Subcutaneous abdominal adipose tissue (tissue), 5 donors: ENCODE measurements around the gene ITSN1.

Experiments used
- H3K27ac ChIP-seq: one replicate; pipeline ENCODE4 v1.7.0; 2013; ENCODE audit warnings: low read depth, mild to moderate bottlenecking, inconsistent platforms, low read length, moderate library complexity
- H3K27me3 ChIP-seq, 5 donors: one replicate each; pipeline ENCODE4 v1.7.0; 2013; ENCODE audit warnings: low read length in 5 of 5, inconsistent platforms in 1 of 5; ENCODE audit not compliant: control insufficient read depth in 5 of 5, insufficient read depth in 4 of 5
- H3K36me3 ChIP-seq, 5 donors: one replicate each; pipeline ENCODE4 v1.7.0; 2013; ENCODE audit warnings: low read length in 5 of 5; ENCODE audit not compliant: control insufficient read depth in 5 of 5, insufficient read depth in 5 of 5
- H3K4me1 ChIP-seq, 5 donors: one replicate each; pipeline ENCODE4 v1.7.0; 2013; ENCODE audit warnings: low read length in 5 of 5, mild to moderate bottlenecking in 3 of 5, moderate library complexity in 1 of 5; ENCODE audit not compliant: control insufficient read depth in 5 of 5, insufficient read depth in 5 of 5
- H3K4me3 ChIP-seq, 5 donors: one replicate each; pipeline ENCODE4 v1.7.0; 2013; ENCODE audit warnings: low read length in 5 of 5, low read depth in 1 of 5
- H3K9ac ChIP-seq, 5 donors: one replicate each; pipeline ENCODE4 v1.7.0; 2013; ENCODE audit warnings: low read length in 5 of 5, mild to moderate bottlenecking in 4 of 5, moderate library complexity in 3 of 5
- H3K9me3 ChIP-seq, 5 donors: one replicate each; pipeline ENCODE4 v1.7.0; 2013; ENCODE audit warnings: low read length in 5 of 5; ENCODE audit not compliant: control insufficient read depth in 5 of 5
- donor health status: healthy.
- donor health status: healthy.
- donor health status: healthy.
- donor health status: healthy.
- donor health status: healthy.

The ITSN1 gene

DNA sequence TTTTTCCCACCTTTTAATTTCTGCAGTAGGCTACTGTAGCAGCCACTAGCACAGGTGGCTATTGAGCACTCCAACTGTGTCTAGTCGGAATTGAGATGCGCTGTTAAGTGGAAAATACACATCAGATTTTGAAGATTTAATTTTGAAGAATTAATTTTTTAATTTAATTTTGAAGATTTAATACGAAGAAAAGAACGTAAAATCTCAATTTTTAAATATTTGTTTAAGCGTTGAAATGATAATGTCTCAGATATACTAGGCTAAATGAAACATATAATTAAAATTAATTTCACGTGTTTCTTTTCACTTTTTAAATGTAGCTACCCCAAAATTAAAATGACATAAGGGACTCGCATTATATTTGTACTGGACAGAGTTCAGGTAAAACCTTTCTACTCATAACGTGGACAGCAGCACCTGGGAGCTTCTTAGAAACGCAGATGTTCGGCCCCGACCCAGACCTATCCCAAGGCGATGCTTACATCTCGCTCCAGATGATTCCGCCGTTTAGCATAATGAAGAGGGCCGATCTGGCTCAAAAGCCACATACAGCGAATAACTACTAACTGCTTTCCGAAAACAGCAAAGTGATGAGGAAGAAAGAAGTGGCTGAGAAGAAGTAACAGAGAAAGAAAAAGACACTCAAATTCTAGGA, 1.5 kb upstream of the ITSN1 start:
- Histone ChIP-seq H3K9ac (peak overlapping the region; percentile 43 to 86 (median 84)), H3K27ac (peak overlapping the region; percentile 90), H3K9me3 (no peaks in the 10 kb centered on the region), H3K4me1 (peaks cover 4 to 37% (median 30%) of the 10 kb centered on the region in 5 donors), H3K4me3 (peak overlapping the region; percentile 85 to 94 (median 87)), H3K27me3 (no peaks in the 10 kb centered on the region), H3K36me3 (no peaks in the 10 kb centered on the region)

DNA sequence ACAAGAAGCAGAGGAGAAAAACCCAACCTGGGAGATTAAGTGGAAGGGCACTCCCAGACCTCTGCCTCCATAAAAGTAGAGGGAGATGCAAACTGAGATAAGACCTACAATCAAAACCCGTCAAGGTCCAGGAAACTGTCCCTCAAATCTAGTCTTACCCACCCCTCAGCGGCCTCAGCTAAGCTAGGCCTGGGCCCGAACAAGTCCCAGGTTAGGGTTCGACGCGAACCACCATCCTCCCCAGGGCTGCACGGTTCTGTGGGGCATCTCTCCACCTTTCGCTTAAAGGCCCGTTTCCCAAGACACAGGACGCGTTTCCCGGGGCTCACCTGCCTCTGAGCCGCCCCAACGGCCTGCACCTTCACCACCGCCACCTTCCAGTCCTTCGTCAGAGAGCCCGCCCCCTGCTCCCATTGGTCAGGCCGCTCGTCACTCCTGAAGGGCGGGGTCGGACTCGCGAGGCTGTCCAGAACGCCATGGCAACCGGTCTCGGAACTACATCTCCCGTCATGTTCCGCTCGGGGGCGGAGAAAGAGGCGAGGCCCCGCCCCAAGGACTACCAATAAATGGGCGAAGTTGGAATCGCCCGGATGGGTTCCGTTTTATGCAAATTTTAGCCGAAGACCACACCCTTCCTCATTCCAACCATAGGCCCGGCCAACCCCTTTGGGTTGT, 812 bp upstream of the ITSN1 start, which contains the start of gene CRYZL1:
CRYZL1 (minus strand) TSS at position 390 of the 675 bp plus-strand sequence. CDS start 10,190 bp downstream, outside the sequence.
- Histone ChIP-seq H3K9ac (peak within 1 kb of the TSS; percentile 43 to 87 (median 84)), H3K36me3 (no peaks in the 10 kb centered on the region), H3K27me3 (no peaks in the 10 kb centered on the region), H3K27ac (peak within 1 kb of the TSS; percentile 90), H3K4me1 (peaks cover 5 to 44% (median 36%) of the 10 kb centered on the region in 5 donors), H3K4me3 (peak within 1 kb of the TSS; percentile 87 to 95 (median 94)), H3K9me3 (no peaks in the 10 kb centered on the region)

DNA sequence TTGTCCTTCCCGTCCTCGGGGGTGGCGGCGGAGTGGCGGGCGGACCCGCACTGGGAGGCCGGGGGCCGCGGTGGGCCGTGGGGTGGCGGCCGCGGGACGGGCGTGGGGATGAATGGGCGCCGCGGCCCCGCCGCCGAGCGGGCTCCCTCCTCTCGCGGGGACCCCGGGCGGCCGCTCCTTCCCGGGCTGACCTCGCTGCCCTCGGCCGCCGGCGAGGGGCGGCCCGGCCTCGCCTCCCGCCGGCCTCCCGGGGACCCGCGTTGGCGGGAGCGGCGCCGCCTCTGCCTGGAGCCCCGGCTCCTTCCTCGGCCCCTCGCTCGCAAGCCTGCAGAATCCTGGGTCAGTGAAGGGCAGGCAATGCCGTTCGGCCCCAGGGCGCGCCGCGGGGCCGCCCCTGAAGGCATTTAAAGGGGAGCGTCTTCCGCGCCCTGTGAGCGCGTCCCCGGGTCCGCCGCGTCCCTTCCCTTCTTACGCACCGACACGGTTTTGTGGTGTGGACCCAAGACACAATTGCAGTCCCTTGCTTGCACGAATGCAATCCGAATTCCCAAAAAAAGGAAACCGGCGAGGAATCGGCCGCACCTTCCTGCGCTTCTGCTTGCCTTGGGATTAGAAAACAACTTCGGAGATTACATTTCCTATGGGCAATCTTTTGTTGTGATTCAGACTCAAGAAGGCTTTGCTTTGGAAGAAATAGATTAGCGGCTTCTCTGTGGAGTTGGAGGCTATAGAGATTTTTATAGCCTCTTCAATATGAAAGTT, 776 bp downstream of the ITSN1 start:
- H3K4me3 ChIP-seq, result peak overlapping the region; percentile 87 to 94 (median 94)
- no peaks in the 10 kb centered on the region for H3K27me3 ChIP-seq
- no peaks in the 10 kb centered on the region for H3K36me3 ChIP-seq
- no peaks in the 10 kb centered on the region for H3K9me3 ChIP-seq
- H3K27ac ChIP-seq, result peak overlapping the region; percentile 82
- peaks cover 5 to 56% (median 51%) of the 10 kb centered on the region in 5 donors for H3K4me1 ChIP-seq
- H3K9ac ChIP-seq, result peak overlapping the region; percentile 40 to 93 (median 84)

DNA sequence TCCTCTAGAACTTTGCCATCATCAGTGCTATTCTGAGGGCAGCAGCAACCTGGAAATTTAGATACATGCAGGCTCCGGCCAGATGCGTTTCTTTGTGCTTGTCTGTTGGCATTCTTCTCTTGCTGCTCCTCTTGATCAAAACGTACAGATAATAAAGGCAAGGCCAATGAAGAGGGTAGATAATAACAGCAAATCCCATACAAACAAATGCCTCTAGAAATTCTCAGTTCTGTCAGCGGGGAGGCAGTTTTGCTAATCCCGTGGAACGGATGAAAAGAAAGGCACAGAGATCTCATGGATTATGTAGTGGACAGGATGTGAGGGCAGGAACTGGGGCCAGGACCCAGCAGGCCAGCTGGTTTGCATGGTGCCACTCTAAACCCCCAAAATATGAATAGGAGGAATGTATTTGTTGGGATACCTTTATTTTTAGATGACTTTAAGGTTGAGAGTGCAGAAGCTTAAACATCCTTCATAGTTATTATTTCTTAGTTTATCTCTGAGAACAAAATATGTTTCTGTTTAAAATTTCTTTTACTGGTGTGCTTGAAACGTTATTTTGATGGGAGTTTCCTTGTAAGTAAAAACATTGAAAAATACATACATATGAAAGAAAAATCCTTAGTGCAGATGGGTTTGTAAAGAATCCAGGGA, 1.5 kb downstream of the ITSN1 start:
- H3K36me3 ChIP-seq, result no peaks in the 10 kb centered on the region
- no peaks in the 10 kb centered on the region for H3K9me3 ChIP-seq
- peaks cover 5 to 62% (median 58%) of the 10 kb centered on the region in 5 donors for H3K4me1 ChIP-seq
- no peaks in the 10 kb centered on the region for H3K27me3 ChIP-seq
- H3K27ac ChIP-seq, result peak overlapping the region; percentile 82
- peak overlapping the region; percentile 87 to 94 (median 94) for H3K4me3 ChIP-seq
- H3K9ac ChIP-seq, result peak overlapping the region; percentile 40 to 93 (median 84)

DNA sequence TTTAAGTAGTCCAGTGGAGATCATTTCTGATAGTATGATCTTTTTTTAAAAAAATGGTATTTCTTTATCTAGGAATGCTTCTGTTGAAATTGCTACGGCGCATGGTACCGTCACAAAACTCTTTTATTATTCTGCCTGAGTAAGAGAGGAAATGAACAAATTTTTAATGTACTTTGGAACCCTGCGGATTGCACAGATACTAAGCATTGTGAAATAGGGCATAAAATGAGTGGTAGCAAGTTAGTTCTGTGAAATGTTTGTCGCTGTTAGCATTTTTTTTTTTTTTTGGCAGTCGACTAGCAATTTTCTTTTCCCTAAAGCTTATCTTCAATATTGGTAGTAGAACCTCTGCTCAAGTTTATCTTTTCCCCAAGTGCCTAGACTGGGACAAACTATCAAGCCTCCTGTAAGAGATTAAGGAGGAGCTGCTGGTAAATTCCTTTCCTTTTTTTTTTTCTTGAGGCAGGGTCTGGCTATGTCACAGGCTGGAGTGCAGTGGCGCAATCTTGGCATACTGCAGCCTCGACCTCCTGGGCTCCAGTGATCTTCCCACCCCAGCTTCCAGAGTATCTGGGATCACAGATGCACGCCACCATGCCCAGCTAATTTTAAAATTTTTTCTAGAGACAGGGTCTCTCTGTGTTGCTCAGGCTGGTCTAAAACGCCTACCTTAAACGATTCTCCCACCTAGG, 2.2 kb downstream of the ITSN1 start:
- peaks cover 5 to 69% (median 64%) of the 10 kb centered on the region in 5 donors for H3K4me1 ChIP-seq
- H3K4me3 ChIP-seq, result peak overlapping the region; percentile 87 to 94 (median 94)
- H3K36me3 ChIP-seq, result no peaks in the 10 kb centered on the region
- H3K27ac ChIP-seq, result peak overlapping the region; percentile 82
- H3K9me3 ChIP-seq, result no peaks in the 10 kb centered on the region
- H3K9ac ChIP-seq, result peak overlapping the region in 4 of 5 donors; percentile 75 to 93 (median 86)
- no peaks in the 10 kb centered on the region for H3K27me3 ChIP-seq

DNA sequence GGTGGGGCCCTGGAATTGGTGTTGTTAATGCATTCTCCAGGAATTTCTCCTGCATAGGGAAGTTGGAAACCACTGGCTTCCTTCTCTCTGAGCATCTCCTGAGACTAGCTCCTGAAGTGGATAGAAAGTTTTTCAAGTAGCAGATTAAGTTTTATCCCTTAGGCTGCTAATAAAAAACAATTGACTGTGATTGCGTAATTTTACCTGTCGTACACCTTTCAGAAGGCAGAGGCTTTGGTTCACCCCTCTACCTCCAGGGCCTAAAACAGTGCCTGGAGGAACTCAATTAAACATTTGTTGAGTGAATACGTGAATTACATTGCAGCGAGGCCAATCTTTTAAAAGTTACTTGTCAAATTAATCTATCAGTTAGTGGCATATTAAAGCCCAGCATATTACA, 3.4 kb downstream of the ITSN1 start:
- no peaks in the 10 kb centered on the region for H3K27me3 ChIP-seq
- peak overlapping the region; percentile 82 for H3K27ac ChIP-seq
- H3K4me1 ChIP-seq, result peaks cover 5 to 75% (median 69%) of the 10 kb centered on the region in 5 donors
- H3K4me3 ChIP-seq, result peak overlapping the region in 2 of 5 donors; percentile 87 to 94
- H3K9ac ChIP-seq, result peak overlapping the region in 1 of 5 donors; percentile 28
- no peaks in the 10 kb centered on the region for H3K36me3 ChIP-seq
- H3K9me3 ChIP-seq, result no peaks in the 10 kb centered on the region

DNA sequence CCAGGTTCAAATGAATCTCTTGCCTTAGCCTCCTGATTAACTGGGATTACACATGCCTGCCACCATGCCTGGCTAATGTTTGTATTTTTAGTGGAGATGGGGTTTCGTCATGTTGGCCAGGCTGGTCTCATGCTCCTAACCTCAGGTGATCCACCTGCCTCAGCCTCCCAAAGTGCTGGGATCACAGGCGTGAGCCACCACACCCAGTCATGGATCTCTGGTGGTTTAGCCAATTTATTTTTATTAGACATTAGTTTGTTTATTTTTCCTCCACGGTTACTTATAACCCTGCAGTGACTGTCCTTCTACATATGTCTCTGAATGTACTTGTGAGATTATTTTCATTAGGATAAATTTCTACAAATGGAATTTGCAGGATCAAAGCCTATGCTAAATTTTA, 5.3 kb downstream of the ITSN1 start:
- Histone ChIP-seq H3K4me1 (peaks cover 2 to 80% (median 76%) of the 10 kb centered on the region in 5 donors), H3K9ac (no peak overlapping the region), H3K4me3 (no peak overlapping the region)

DNA sequence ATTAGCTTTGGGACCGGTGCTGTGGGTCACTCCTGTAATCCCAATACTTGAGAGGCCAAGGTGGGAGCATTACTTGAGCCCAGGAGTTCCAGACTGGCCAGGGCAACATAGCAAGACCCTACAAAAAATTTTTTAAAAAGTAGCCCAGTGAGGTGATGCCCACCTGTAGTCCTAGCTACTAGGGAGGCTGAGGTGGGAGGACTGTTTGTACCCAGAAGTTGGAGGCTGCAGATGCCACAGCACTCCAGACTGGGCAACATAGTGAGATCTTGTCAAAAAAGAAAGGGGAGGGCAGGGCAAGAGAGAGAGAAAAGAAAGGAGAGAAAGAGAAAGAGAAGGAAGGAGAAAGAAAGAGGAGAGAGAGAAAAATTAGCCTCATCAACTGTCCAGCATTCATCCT, 6.3 kb downstream of the ITSN1 start:
- H3K27ac ChIP-seq, result no peak overlapping the region
- no peaks in the 10 kb centered on the region for H3K36me3 ChIP-seq
- no peaks in the 10 kb centered on the region for H3K27me3 ChIP-seq
- H3K4me1 ChIP-seq, result peaks cover 2 to 78% (median 72%) of the 10 kb centered on the region in 5 donors
- no peaks in the 10 kb centered on the region for H3K9me3 ChIP-seq
- no peak overlapping the region for H3K9ac ChIP-seq
- H3K4me3 ChIP-seq, result no peak overlapping the region

More for the DNA sequence above, 5.3 kb downstream of the ITSN1 start:
- H3K27me3 ChIP-seq, result no peaks in the 10 kb centered on the region
- no peaks in the 10 kb centered on the region for H3K9me3 ChIP-seq
- H3K27ac ChIP-seq, result peak overlapping the region; percentile 32
- H3K36me3 ChIP-seq, result no peaks in the 10 kb centered on the region

DNA sequence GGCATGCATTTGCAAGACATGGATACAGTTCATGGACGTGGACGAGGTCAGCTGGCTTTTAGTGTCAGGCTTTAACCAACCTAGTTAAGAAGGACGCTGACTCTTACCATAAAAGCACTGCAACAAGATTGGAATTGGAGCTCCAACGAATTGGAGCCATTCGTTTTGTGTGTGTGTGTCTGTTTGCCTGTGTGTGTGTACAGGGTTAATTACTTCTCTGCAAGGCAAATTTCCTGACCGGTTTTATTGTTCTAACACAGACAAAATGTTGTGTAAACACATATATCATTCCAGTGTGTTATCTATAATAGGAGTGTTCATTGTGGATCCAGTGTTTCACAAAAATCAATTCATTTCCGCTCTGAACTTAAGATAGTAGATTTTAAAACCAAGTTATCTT, 7.9 kb downstream of the ITSN1 start:
- peaks cover 0 to 9% (median 0%) of the 10 kb centered on the region in 5 donors for H3K36me3 ChIP-seq
- H3K27ac ChIP-seq, result no peak overlapping the region
- H3K4me1 ChIP-seq, result peaks cover 2 to 70% (median 63%) of the 10 kb centered on the region in 5 donors
- peak overlapping the region in 2 of 5 donors; percentile 2 to 23 for H3K4me3 ChIP-seq
- H3K27me3 ChIP-seq, result no peaks in the 10 kb centered on the region
- H3K9me3 ChIP-seq, result no peaks in the 10 kb centered on the region
- H3K9ac ChIP-seq, result no peak overlapping the region
